NCI-H2227 (cell line): ENCODE results near the gene RAD51B.

ENCODE experiments used
- DNase-seq: peaks from one replicate; lab custom pipeline; 2025; ENCODE audit not compliant: unreplicated experiment; lab: John Stamatoyannopoulos, UW

The RAD51B gene

GRCh38 chr14:67833403-67833802 lies 13.8 kb downstream of the RAD51B start:
- no peak for DNase-seq

- DNase-seq: no peak
Measured at GRCh38 chr14:67835596-67835995, 16.0 kb downstream of the RAD51B start.

- DNase-seq: peak; percentile 59
Measured at GRCh38 chr14:67837011-67837624, 17.5 kb downstream of the RAD51B start.

GRCh38 chr14:67846029-67846610 lies 26.5 kb downstream of the RAD51B start:
- no peak for DNase-seq

- DNase-seq: no peak
Measured at GRCh38 chr14:67850066-67850830, 30.7 kb downstream of the RAD51B start.

- no peak for DNase-seq
Measured at GRCh38 chr14:67851785-67852410, 32.3 kb downstream of the RAD51B start.

- no peak for DNase-seq
Measured at GRCh38 chr14:67852926-67853604, 33.5 kb downstream of the RAD51B start.

GRCh38 chr14:67853715-67854114 lies 34.1 kb downstream of the RAD51B start:
- no peak for DNase-seq

- DNase-seq: no peak
Measured at GRCh38 chr14:67856827-67857226, 37.2 kb downstream of the RAD51B start.

- DNase-seq: no peak
Measured at GRCh38 chr14:67857778-67858350, 38.3 kb downstream of the RAD51B start.

- DNase-seq: no peak
Measured at GRCh38 chr14:67859169-67859749, 39.7 kb downstream of the RAD51B start.

GRCh38 chr14:67863223-67863622 lies 43.6 kb downstream of the RAD51B start:
- no peak for DNase-seq

GRCh38 chr14:67875175-67876006 lies 55.8 kb downstream of the RAD51B start:
- peak; percentile 1 for DNase-seq

- no peak for DNase-seq
Measured at GRCh38 chr14:67879026-67879425, 59.4 kb downstream of the RAD51B start.

- no peak for DNase-seq
Measured at GRCh38 chr14:67881225-67881624, 61.6 kb downstream of the RAD51B start.

GRCh38 chr14:67882986-67883555 lies 63.5 kb downstream of the RAD51B start:
- no peak for DNase-seq

GRCh38 chr14:67883717-67884116 lies 64.1 kb downstream of the RAD51B start:
- DNase-seq: peak; percentile 35

GRCh38 chr14:67886191-67886590 lies 66.6 kb downstream of the RAD51B start:
- no peak for DNase-seq

- DNase-seq: no peak
Measured at GRCh38 chr14:67887478-67887877, 67.9 kb downstream of the RAD51B start.
